ENCODE data around the gene IBA57.

IBA57 gene

GRCh38 chr1:228178737-228179684, 13.4 kb downstream of the IBA57 start:
- Histone ChIP-seq H2AK5ac (ENCODE audit: low read length) (no peak overlapping the region), H4K5ac (ENCODE audit: low read length) (no peak overlapping the region), H3K4ac (ENCODE audit: low read depth, low read length) (no peak overlapping the region), H3K4me2 (ENCODE audit: low read length) (no peak overlapping the region), H3K79me1 (ENCODE audit: low read length) (no peaks in the 10 kb centered on the region), H3K36me3 (ENCODE audit: control insufficient read depth, insufficient read depth, low read length) (no peaks in the 10 kb centered on the region), H3K23ac (ENCODE audit: low read length) (no peak overlapping the region), H2BK15ac (replicated peaks; ENCODE audit: low read depth) (no peak overlapping the region), H3K4me1 (ENCODE audit: control insufficient read depth, low read depth, low read length) (no peaks in the 10 kb centered on the region), H2BK5ac (ENCODE audit: low read length) (no peak overlapping the region), H3K56ac (ENCODE audit: low read length) (no peak overlapping the region), H3K27me3 (ENCODE audit: insufficient read depth, low read length, poor library complexity) (no peaks in the 10 kb centered on the region), H3K79me2 (ENCODE audit: control insufficient read depth, insufficient read depth, low read length) (no peaks in the 10 kb centered on the region), H3K4me3 (ENCODE audit: low read length) (no peak overlapping the region), H2BK120ac (ENCODE audit: low read depth, low read length) (no peak overlapping the region), H3K9ac (ENCODE audit: low read length) (no peak overlapping the region), H3K27ac (ENCODE audit: low read depth, low read length) (no peak overlapping the region), H4K8ac (ENCODE audit: low read depth, low read length) (no peak overlapping the region), H3K18ac (ENCODE audit: low read length) (no peak overlapping the region)
- DNase-seq: no peak
- WGBS (ENCODE audit: extremely low coverage, insufficient coverage, low lambda C conversion rate): no CpG with 5 or more reads among the region's 12 CpGs

DNA sequence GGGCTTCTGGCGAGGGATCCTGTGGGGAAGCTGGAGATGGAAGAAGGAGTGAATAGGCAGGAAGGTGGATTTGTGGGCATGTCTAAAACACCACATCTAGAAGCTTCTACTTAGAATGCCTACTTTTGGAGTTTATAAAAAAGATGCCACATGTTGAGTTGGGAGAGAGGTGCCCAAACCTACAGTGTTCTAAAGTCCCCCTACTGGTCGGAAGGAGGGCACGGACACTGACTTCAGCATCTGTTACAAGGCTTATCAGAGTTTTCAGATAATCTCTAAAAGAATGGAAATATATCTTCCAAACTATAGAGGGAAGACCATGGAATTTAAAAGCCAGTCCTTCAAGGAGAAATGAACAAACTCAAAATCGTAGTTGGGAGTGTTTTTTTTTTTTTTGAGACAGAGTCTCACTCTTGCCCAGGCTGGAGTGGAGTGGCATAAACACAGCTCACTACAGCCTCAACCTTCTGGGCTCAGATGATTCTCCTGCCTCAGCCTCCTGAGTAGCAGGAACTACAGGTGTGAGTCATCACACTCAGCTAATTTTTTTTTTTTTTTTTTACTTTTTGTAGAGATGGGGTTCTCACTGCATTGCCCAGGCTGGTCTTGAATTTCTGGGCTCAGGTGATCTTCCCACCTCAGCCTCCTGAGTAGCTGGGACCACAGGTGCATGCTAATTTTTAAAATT, 14.8 kb downstream of the IBA57 start:
- Histone ChIP-seq H2BK5ac (ENCODE audit: low read length) (no peak overlapping the region), H3K27me3 (ENCODE audit: insufficient read depth, low read length, poor library complexity) (no peaks in the 10 kb centered on the region), H3K18ac (ENCODE audit: low read length) (no peak overlapping the region), H3K56ac (ENCODE audit: low read length) (no peak overlapping the region), H3K9ac (ENCODE audit: low read length) (no peak overlapping the region), H2BK120ac (ENCODE audit: low read depth, low read length) (no peak overlapping the region), H3K79me2 (ENCODE audit: control insufficient read depth, insufficient read depth, low read length) (no peaks in the 10 kb centered on the region), H4K8ac (ENCODE audit: low read depth, low read length) (no peak overlapping the region), H2BK15ac (replicated peaks; ENCODE audit: low read depth) (no peak overlapping the region), H3K36me3 (ENCODE audit: control insufficient read depth, insufficient read depth, low read length) (no peaks in the 10 kb centered on the region), H3K4me3 (ENCODE audit: low read length) (no peak overlapping the region), H3K27ac (ENCODE audit: low read depth, low read length) (no peak overlapping the region), H2AK5ac (ENCODE audit: low read length) (no peak overlapping the region), H3K4me2 (ENCODE audit: low read length) (no peak overlapping the region), H3K79me1 (ENCODE audit: low read length) (no peaks in the 10 kb centered on the region), H3K4me1 (ENCODE audit: control insufficient read depth, low read depth, low read length) (peaks cover 2% of the 10 kb centered on the region), H3K4ac (ENCODE audit: low read depth, low read length) (no peak overlapping the region), H3K23ac (ENCODE audit: low read length) (no peak overlapping the region), H4K5ac (ENCODE audit: low read length) (no peak overlapping the region)
- no CpG with 5 or more reads among the region's 4 CpGs for WGBS (ENCODE audit: extremely low coverage, insufficient coverage, low lambda C conversion rate)
- DNase-seq: peak; percentile 28

DNA sequence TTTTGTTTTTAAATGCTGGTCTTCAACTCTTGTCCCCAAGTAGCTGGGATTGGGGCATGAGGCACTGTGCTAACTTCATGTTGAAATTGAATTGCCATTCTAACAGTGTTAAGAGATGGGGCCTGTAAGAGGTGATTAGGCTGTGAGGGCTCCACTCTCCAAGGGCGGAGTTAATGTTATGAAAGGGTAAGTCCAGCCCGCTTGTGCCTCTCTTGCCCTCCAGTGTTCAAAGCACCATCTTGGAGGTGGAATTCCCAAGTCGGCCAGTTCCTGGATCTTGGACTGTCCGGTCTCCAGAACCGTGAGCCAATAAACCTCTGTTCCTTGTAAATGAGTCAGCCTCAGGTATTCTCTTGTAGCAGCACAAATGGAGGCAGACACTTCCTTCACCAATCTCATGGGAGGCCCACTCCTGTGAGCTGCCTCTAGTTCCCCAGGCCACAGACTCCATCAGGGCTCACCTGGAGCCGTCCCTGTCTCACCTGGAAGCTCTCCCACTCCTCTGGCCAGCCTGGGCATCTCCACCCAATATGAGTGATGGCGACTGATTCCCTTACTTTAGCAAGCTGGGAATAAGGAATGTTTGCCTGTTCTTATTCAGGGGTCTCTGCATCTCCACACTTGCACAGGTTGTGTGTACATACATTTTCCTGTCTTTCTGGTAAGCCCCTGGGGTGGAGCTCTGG, 15.5 kb downstream of the IBA57 start:
- H3K79me2 ChIP-seq (ENCODE audit: control insufficient read depth, insufficient read depth, low read length): no peaks in the 10 kb centered on the region
- H3K79me1 ChIP-seq (ENCODE audit: low read length): no peaks in the 10 kb centered on the region
- no peak for DNase-seq
- H3K56ac ChIP-seq (ENCODE audit: low read length): no peak overlapping the region
- H3K27ac ChIP-seq (ENCODE audit: low read depth, low read length): no peak overlapping the region
- H2BK5ac ChIP-seq (ENCODE audit: low read length): no peak overlapping the region
- H3K23ac ChIP-seq (ENCODE audit: low read length): no peak overlapping the region
- H4K5ac ChIP-seq (ENCODE audit: low read length): no peak overlapping the region
- H3K4me2 ChIP-seq (ENCODE audit: low read length): no peak overlapping the region
- H3K18ac ChIP-seq (ENCODE audit: low read length): no peak overlapping the region
- H4K8ac ChIP-seq (ENCODE audit: low read depth, low read length): no peak overlapping the region
- H3K36me3 ChIP-seq (ENCODE audit: control insufficient read depth, insufficient read depth, low read length): no peaks in the 10 kb centered on the region
- no peak overlapping the region for H3K4ac ChIP-seq (ENCODE audit: low read depth, low read length)
- no CpG with 5 or more reads among the region's 7 CpGs for WGBS (ENCODE audit: extremely low coverage, insufficient coverage, low lambda C conversion rate)
- H3K4me3 ChIP-seq (ENCODE audit: low read length): no peak overlapping the region
- no peaks in the 10 kb centered on the region for H3K27me3 ChIP-seq (ENCODE audit: insufficient read depth, low read length, poor library complexity)
- H3K4me1 ChIP-seq (ENCODE audit: control insufficient read depth, low read depth, low read length): peaks cover 6% of the 10 kb centered on the region
- H3K9ac ChIP-seq (ENCODE audit: low read length): no peak overlapping the region
- H2BK120ac ChIP-seq (ENCODE audit: low read depth, low read length): no peak overlapping the region
- H2BK15ac ChIP-seq (replicated peaks; ENCODE audit: low read depth): no peak overlapping the region
- no peak overlapping the region for H2AK5ac ChIP-seq (ENCODE audit: low read length)

- no peak overlapping the region for H4K5ac ChIP-seq (ENCODE audit: low read length)
- no peaks in the 10 kb centered on the region for H3K27me3 ChIP-seq (ENCODE audit: insufficient read depth, low read length, poor library complexity)
- H3K4me3 ChIP-seq (ENCODE audit: low read length): no peak overlapping the region
- no peaks in the 10 kb centered on the region for H3K36me3 ChIP-seq (ENCODE audit: control insufficient read depth, insufficient read depth, low read length)
- H3K23ac ChIP-seq (ENCODE audit: low read length): no peak overlapping the region
- H2AK5ac ChIP-seq (ENCODE audit: low read length): no peak overlapping the region
- no peaks in the 10 kb centered on the region for H3K79me2 ChIP-seq (ENCODE audit: control insufficient read depth, insufficient read depth, low read length)
- DNase-seq: no peak
- no peaks in the 10 kb centered on the region for H3K79me1 ChIP-seq (ENCODE audit: low read length)
- no peak overlapping the region for H2BK15ac ChIP-seq (replicated peaks; ENCODE audit: low read depth)
- H3K4me2 ChIP-seq (ENCODE audit: low read length): no peak overlapping the region
- no peak overlapping the region for H3K4ac ChIP-seq (ENCODE audit: low read depth, low read length)
- no peak overlapping the region for H3K27ac ChIP-seq (ENCODE audit: low read depth, low read length)
- H2BK120ac ChIP-seq (ENCODE audit: low read depth, low read length): no peak overlapping the region
- H3K18ac ChIP-seq (ENCODE audit: low read length): no peak overlapping the region
- H4K8ac ChIP-seq (ENCODE audit: low read depth, low read length): no peak overlapping the region
- no peak overlapping the region for H3K9ac ChIP-seq (ENCODE audit: low read length)
- no peak overlapping the region for H2BK5ac ChIP-seq (ENCODE audit: low read length)
- no peak overlapping the region for H3K56ac ChIP-seq (ENCODE audit: low read length)
- H3K4me1 ChIP-seq (ENCODE audit: control insufficient read depth, low read depth, low read length): peaks cover 6% of the 10 kb centered on the region
- no CpG with 5 or more reads among the region's 9 CpGs for WGBS (ENCODE audit: extremely low coverage, insufficient coverage, low lambda C conversion rate)
Observed at GRCh38 chr1:228181645-228182034, 16.0 kb downstream of the IBA57 start.

- Histone ChIP-seq H3K4me1 (ENCODE audit: control insufficient read depth, low read depth, low read length) (peaks cover 6% of the 10 kb centered on the region), H2BK5ac (ENCODE audit: low read length) (no peak overlapping the region), H3K9ac (ENCODE audit: low read length) (no peak overlapping the region), H3K4me3 (ENCODE audit: low read length) (no peak overlapping the region), H3K27me3 (ENCODE audit: insufficient read depth, low read length, poor library complexity) (no peaks in the 10 kb centered on the region), H3K56ac (ENCODE audit: low read length) (no peak overlapping the region), H3K18ac (ENCODE audit: low read length) (no peak overlapping the region), H3K79me2 (ENCODE audit: control insufficient read depth, insufficient read depth, low read length) (no peaks in the 10 kb centered on the region), H3K4ac (ENCODE audit: low read depth, low read length) (no peak overlapping the region), H3K36me3 (ENCODE audit: control insufficient read depth, insufficient read depth, low read length) (no peaks in the 10 kb centered on the region), H2AK5ac (ENCODE audit: low read length) (no peak overlapping the region), H4K8ac (ENCODE audit: low read depth, low read length) (no peak overlapping the region), H3K23ac (ENCODE audit: low read length) (no peak overlapping the region), H3K27ac (ENCODE audit: low read depth, low read length) (no peak overlapping the region), H4K5ac (ENCODE audit: low read length) (no peak overlapping the region), H3K79me1 (ENCODE audit: low read length) (no peaks in the 10 kb centered on the region), H3K4me2 (ENCODE audit: low read length) (no peak overlapping the region), H2BK15ac (replicated peaks; ENCODE audit: low read depth) (no peak overlapping the region), H2BK120ac (ENCODE audit: low read depth, low read length) (no peak overlapping the region)
- WGBS (ENCODE audit: extremely low coverage, insufficient coverage, low lambda C conversion rate): no CpG with 5 or more reads among the region's 32 CpGs
- DNase-seq: no peak
Observed at GRCh38 chr1:228182296-228183030, 16.9 kb downstream of the IBA57 start.

All from mesendoderm (in vitro differentiated cells).